ENCODE data around the gene ILDR2. TPM values are rescaled to one million over a fixed set of nuclear protein-coding genes. Genes with fewer than 3 reads are reported as not detected.

The ILDR2 gene
- total RNA-seq, 1 experiment from 2014 or later: not detected

- in situ Hi-C loops (cut with HindIII; ENCODE audit: low pct_unique_long_range_greater_than_20kb, low sequenced_read_pairs): no loop called here
- DNase-seq (ENCODE audit: low read depth): no peak
Observed at GRCh38 chr1:166974647-166975345, 544 bp downstream of the ILDR2 start.

GRCh38 chr1:166972826-166973225, 2.5 kb downstream of the ILDR2 start:
- DNase-seq (ENCODE audit: low read depth): no peak

GRCh38 chr1:166972193-166972592, 3.1 kb downstream of the ILDR2 start:
- in situ Hi-C loops (cut with HindIII; ENCODE audit: low pct_unique_long_range_greater_than_20kb, low sequenced_read_pairs): no loop called here
- no peak for DNase-seq (ENCODE audit: low read depth)

More at GRCh38 chr1:166972826-166973225, 2.5 kb downstream of the ILDR2 start:
- in situ Hi-C loops (cut with HindIII; ENCODE audit: low pct_unique_long_range_greater_than_20kb, low sequenced_read_pairs): no loop called here

- in situ Hi-C loops (cut with HindIII; ENCODE audit: low pct_unique_long_range_greater_than_20kb, low sequenced_read_pairs): no loop called here
- no peak for DNase-seq (ENCODE audit: low read depth)
Observed at GRCh38 chr1:166971252-166971651, 4.1 kb downstream of the ILDR2 start.

- in situ Hi-C loops (cut with HindIII; ENCODE audit: low pct_unique_long_range_greater_than_20kb, low sequenced_read_pairs): no loop called here
- DNase-seq (ENCODE audit: low read depth): no peak
Observed at GRCh38 chr1:166969074-166969677, 6.2 kb downstream of the ILDR2 start.

GRCh38 chr1:166960858-166961474, 14.4 kb downstream of the ILDR2 start:
- in situ Hi-C loops (cut with HindIII; ENCODE audit: low pct_unique_long_range_greater_than_20kb, low sequenced_read_pairs): no loop called here
- DNase-seq (ENCODE audit: low read depth): no peak

GRCh38 chr1:166956872-166957271, 18.5 kb downstream of the ILDR2 start:
- in situ Hi-C loops (cut with HindIII; ENCODE audit: low pct_unique_long_range_greater_than_20kb, low sequenced_read_pairs): no loop called here
- DNase-seq (ENCODE audit: low read depth): no peak

- in situ Hi-C loops (cut with HindIII; ENCODE audit: low pct_unique_long_range_greater_than_20kb, low sequenced_read_pairs): no loop called here
- no peak for DNase-seq (ENCODE audit: low read depth)
Observed at GRCh38 chr1:166956057-166956850, 19.1 kb downstream of the ILDR2 start.

- in situ Hi-C loops (cut with HindIII; ENCODE audit: low pct_unique_long_range_greater_than_20kb, low sequenced_read_pairs): no loop called here
- DNase-seq (ENCODE audit: low read depth): no peak
Observed at GRCh38 chr1:166953491-166953890, 21.8 kb downstream of the ILDR2 start.

GRCh38 chr1:166952002-166952746, 23.2 kb downstream of the ILDR2 start:
- no peak for DNase-seq (ENCODE audit: low read depth)
- in situ Hi-C loops (cut with HindIII; ENCODE audit: low pct_unique_long_range_greater_than_20kb, low sequenced_read_pairs): no loop called here

GRCh38 chr1:166951050-166951449, 24.3 kb downstream of the ILDR2 start:
- no peak for DNase-seq (ENCODE audit: low read depth)
- in situ Hi-C loops (cut with HindIII; ENCODE audit: low pct_unique_long_range_greater_than_20kb, low sequenced_read_pairs): no loop called here

GRCh38 chr1:166950156-166950555, 25.2 kb downstream of the ILDR2 start:
- in situ Hi-C loops (cut with HindIII; ENCODE audit: low pct_unique_long_range_greater_than_20kb, low sequenced_read_pairs): no loop called here
- no peak for DNase-seq (ENCODE audit: low read depth)

GRCh38 chr1:166948856-166949350, 26.4 kb downstream of the ILDR2 start:
- in situ Hi-C loops (cut with HindIII; ENCODE audit: low pct_unique_long_range_greater_than_20kb, low sequenced_read_pairs): no loop called here
- DNase-seq (ENCODE audit: low read depth): no peak

- in situ Hi-C loops (cut with HindIII; ENCODE audit: low pct_unique_long_range_greater_than_20kb, low sequenced_read_pairs): no loop called here
Observed at GRCh38 chr1:166947398-166948043, 27.8 kb downstream of the ILDR2 start.

GRCh38 chr1:166944186-166944967, 31.0 kb downstream of the ILDR2 start:
- in situ Hi-C loops (cut with HindIII; ENCODE audit: low pct_unique_long_range_greater_than_20kb, low sequenced_read_pairs): no loop called here
- no peak for DNase-seq (ENCODE audit: low read depth)

More at GRCh38 chr1:166947398-166948043, 27.8 kb downstream of the ILDR2 start:
- no peak for DNase-seq (ENCODE audit: low read depth)

GRCh38 chr1:166939741-166940375, 35.5 kb downstream of the ILDR2 start:
- DNase-seq (ENCODE audit: low read depth): no peak
- in situ Hi-C loops (cut with HindIII; ENCODE audit: low pct_unique_long_range_greater_than_20kb, low sequenced_read_pairs): no loop called here

Measured in Caki2 (cell line).